Measurements from ENCODE around the gene PSMG3.
A peak's percentile ranks its signal among the peaks of the same experiment; 100 is the strongest.

Gene PSMG3

GRCh38 chr7:1601956-1602355, 32.1 kb upstream of the PSMG3 start:
- no peak overlapping the region for H3K4me3 Mint-ChIP-seq
- no peak overlapping the region for H3K27ac Mint-ChIP-seq
- no peaks in the 10 kb centered on the region for H3K9me3 Mint-ChIP-seq
- ATAC-seq (no peak), DNase-seq (ENCODE audit: low spot score in 2 of 2) (no peak)
- H3K4me1 Mint-ChIP-seq = peaks cover 2% of the 10 kb centered on the region
- no peaks in the 10 kb centered on the region for H3K36me3 Mint-ChIP-seq

GRCh38 chr7:1599640-1600395, 30.0 kb upstream of the PSMG3 start:
- no peak for DNase-seq (ENCODE audit: low spot score in 2 of 2)
- no peak for ATAC-seq
- Mint-ChIP-seq H3K36me3 (no peaks in the 10 kb centered on the region), H3K4me3 (no peak overlapping the region), H3K9me3 (no peaks in the 10 kb centered on the region), H3K27ac (no peak overlapping the region), H3K4me1 (no peaks in the 10 kb centered on the region)

GRCh38 chr7:1598961-1599639, 29.3 kb upstream of the PSMG3 start:
- Mint-ChIP-seq H3K9me3 (no peaks in the 10 kb centered on the region), H3K36me3 (no peaks in the 10 kb centered on the region), H3K4me3 (no peak overlapping the region), H3K4me1 (no peaks in the 10 kb centered on the region), H3K27ac (no peak overlapping the region)
- no peak for DNase-seq (ENCODE audit: low spot score in 2 of 2)
- ATAC-seq = no peak

GRCh38 chr7:1598286-1598685, 28.5 kb upstream of the PSMG3 start:
- Mint-ChIP-seq H3K27ac (no peak overlapping the region), H3K36me3 (no peaks in the 10 kb centered on the region), H3K9me3 (no peaks in the 10 kb centered on the region), H3K4me3 (no peak overlapping the region), H3K4me1 (no peaks in the 10 kb centered on the region)
- DNase-seq (ENCODE audit: low spot score in 2 of 2) (no peak), ATAC-seq (no peak)

- no peaks in the 10 kb centered on the region for H3K9me3 Mint-ChIP-seq
- H3K4me3 Mint-ChIP-seq = no peak overlapping the region
- H3K36me3 Mint-ChIP-seq = no peaks in the 10 kb centered on the region
- no peak for DNase-seq (ENCODE audit: low spot score in 2 of 2)
- H3K4me1 Mint-ChIP-seq = peaks cover 5% of the 10 kb centered on the region
- ATAC-seq = no peak
- no peak overlapping the region for H3K27ac Mint-ChIP-seq
These were observed 28.0 kb upstream of the PSMG3 start for GRCh38 chr7:1597791-1598190.

GRCh38 chr7:1597066-1597760, 27.4 kb upstream of the PSMG3 start:
- Mint-ChIP-seq H3K4me1 (peaks cover 11% of the 10 kb centered on the region), H3K27ac (no peak overlapping the region), H3K36me3 (no peaks in the 10 kb centered on the region), H3K9me3 (no peaks in the 10 kb centered on the region), H3K4me3 (no peak overlapping the region)
- DNase-seq (ENCODE audit: low spot score in 2 of 2) = no peak
- no peak for ATAC-seq

GRCh38 chr7:1596181-1597043, 26.6 kb upstream of the PSMG3 start:
- Mint-ChIP-seq H3K4me1 (peaks cover 19% of the 10 kb centered on the region), H3K4me3 (no peak overlapping the region), H3K27ac (no peak overlapping the region), H3K9me3 (no peaks in the 10 kb centered on the region), H3K36me3 (no peaks in the 10 kb centered on the region)
- DNase-seq (ENCODE audit: low spot score in 2 of 2) = no peak
- ATAC-seq = no peak

- H3K36me3 Mint-ChIP-seq = peaks cover 2% of the 10 kb centered on the region
- H3K4me1 Mint-ChIP-seq = peaks cover 21% of the 10 kb centered on the region
- ATAC-seq (no peak), DNase-seq (ENCODE audit: low spot score in 2 of 2) (no peak)
- no peak overlapping the region for H3K27ac Mint-ChIP-seq
- no peaks in the 10 kb centered on the region for H3K9me3 Mint-ChIP-seq
- no peak overlapping the region for H3K4me3 Mint-ChIP-seq
These were observed 25.8 kb upstream of the PSMG3 start for GRCh38 chr7:1595636-1596035.

GRCh38 chr7:1595027-1595426, 25.2 kb upstream of the PSMG3 start:
- Mint-ChIP-seq H3K9me3 (no peaks in the 10 kb centered on the region), H3K27ac (no peak overlapping the region), H3K36me3 (peaks cover 6% of the 10 kb centered on the region), H3K4me1 (peaks cover 21% of the 10 kb centered on the region), H3K4me3 (no peak overlapping the region)
- DNase-seq (ENCODE audit: low spot score in 2 of 2) (no peak), ATAC-seq (no peak)

GRCh38 chr7:1593904-1594421, 24.1 kb upstream of the PSMG3 start:
- ATAC-seq (no peak), DNase-seq (ENCODE audit: low spot score in 2 of 2) (no peak)
- H3K36me3 Mint-ChIP-seq = peaks cover 6% of the 10 kb centered on the region
- H3K27ac Mint-ChIP-seq = no peak overlapping the region
- H3K9me3 Mint-ChIP-seq = no peaks in the 10 kb centered on the region
- no peak overlapping the region for H3K4me3 Mint-ChIP-seq
- peaks cover 21% of the 10 kb centered on the region for H3K4me1 Mint-ChIP-seq

- H3K4me3 Mint-ChIP-seq = peak overlapping the region; percentile 41
These were observed 23.4 kb upstream of the PSMG3 start for GRCh38 chr7:1593091-1593866.

GRCh38 chr7:1592299-1592871, 22.6 kb upstream of the PSMG3 start:
- peaks cover 6% of the 10 kb centered on the region for H3K36me3 Mint-ChIP-seq
- peaks cover 21% of the 10 kb centered on the region for H3K4me1 Mint-ChIP-seq
- peak overlapping the region; percentile 41 for H3K4me3 Mint-ChIP-seq
- H3K9me3 Mint-ChIP-seq = no peaks in the 10 kb centered on the region
- DNase-seq (ENCODE audit: low spot score in 2 of 2) (no peak), ATAC-seq (no peak)
- H3K27ac Mint-ChIP-seq = no peak overlapping the region

More at GRCh38 chr7:1593091-1593866, 23.4 kb upstream of the PSMG3 start:
- Mint-ChIP-seq H3K27ac (no peak overlapping the region), H3K4me1 (peaks cover 21% of the 10 kb centered on the region), H3K36me3 (peaks cover 6% of the 10 kb centered on the region), H3K9me3 (no peaks in the 10 kb centered on the region)
- DNase-seq (ENCODE audit: low spot score in 2 of 2) (no peak), ATAC-seq (peak; percentile 46)

- peak; percentile 57 for ATAC-seq
- Mint-ChIP-seq H3K27ac (no peak overlapping the region), H3K36me3 (peaks cover 6% of the 10 kb centered on the region), H3K9me3 (no peaks in the 10 kb centered on the region), H3K4me3 (peak overlapping the region; percentile 41), H3K4me1 (peaks cover 21% of the 10 kb centered on the region)
- no peak for DNase-seq (ENCODE audit: low spot score in 2 of 2)
These were observed 22.0 kb upstream of the PSMG3 start for GRCh38 chr7:1591876-1592275.

GRCh38 chr7:1591396-1591795, 21.6 kb upstream of the PSMG3 start:
- DNase-seq (ENCODE audit: low spot score in 2 of 2) (no peak), ATAC-seq (no peak)
- Mint-ChIP-seq H3K4me3 (peak overlapping the region; percentile 41), H3K4me1 (peaks cover 21% of the 10 kb centered on the region), H3K36me3 (peaks cover 6% of the 10 kb centered on the region), H3K27ac (no peak overlapping the region), H3K9me3 (no peaks in the 10 kb centered on the region)

Data from stimulated activated effector memory CD8-positive, alpha-beta T cell treated with anti-CD3 and anti-CD28 coated beads, Interleukin-12 subunit alpha, Interleukin-12 subunit beta, amount 100 ng/mL, for 72 hours (primary cell).